GM23248 (cell line): ENCODE data around the gene CABP2. TPM values are rescaled to one million over a fixed set of nuclear protein-coding genes. Genes with fewer than 3 reads are reported as not detected.
A peak's percentile ranks its signal among the peaks of the same experiment; 100 is the strongest.
"Not testable (repeated sequence)": the region's sequence is repeated elsewhere in the genome, so short reads cannot be mapped to it uniquely, and the experiment has no call there.

Source experiments
- DNase-seq: peaks from one replicate; pipeline ENCODE4 v3.0.0-alpha.2; 2015
- H2AFZ ChIP-seq: fragments of 200-600 bp; sonication (generic); 2 replicates; pipeline ENCODE4 v1.6.1; 2016; ENCODE audit warnings: antibody characterized with exemption
- H3F3A ChIP-seq: fragments of 200-600 bp; sonication (generic); 2 replicates; pipeline ENCODE4 v1.6.1; 2016; ENCODE audit warnings: mild to moderate bottlenecking, antibody characterized with exemption, mixed run types; ENCODE audit not compliant: insufficient read depth
- H3K27ac ChIP-seq: fragments of 200-600 bp; sonication (generic); 2 replicates; pipeline ENCODE4 v1.5.1; 2016; ENCODE audit warnings: mild to moderate bottlenecking
- H3K27me3 ChIP-seq: fragments of 200-600 bp; sonication (generic); replicated peaks from 2 replicates; pipeline ENCODE4 v1.6.1; 2016; ENCODE audit warnings: mild to moderate bottlenecking; ENCODE audit not compliant: insufficient read depth
- H3K36me3 ChIP-seq: fragments of 200-600 bp; sonication (generic); 2 replicates; pipeline ENCODE4 v1.6.1; 2016; ENCODE audit warnings: low read depth, mild to moderate bottlenecking
- H3K4me1 ChIP-seq: fragments of 200-600 bp; sonication (generic); 2 replicates; pipeline ENCODE4 v1.6.1; 2016; ENCODE audit warnings: mild to moderate bottlenecking; ENCODE audit not compliant: insufficient read depth
- H3K4me2 ChIP-seq: fragments of 200-600 bp; sonication (generic); one replicate; pipeline ENCODE4 v1.6.1; 2016; ENCODE audit warnings: mild to moderate bottlenecking; ENCODE audit not compliant: unreplicated experiment
- H3K4me3 ChIP-seq: fragments of 200-600 bp; sonication (generic); 2 replicates; pipeline ENCODE4 v1.5.1; 2016; ENCODE audit warnings: mild to moderate bottlenecking
- H3K79me2 ChIP-seq: fragments of 200-600 bp; sonication (generic); 2 replicates; pipeline ENCODE4 v1.6.1; 2016; ENCODE audit warnings: mild to moderate bottlenecking; ENCODE audit not compliant: insufficient read depth
- H3K9ac ChIP-seq: fragments of 200-600 bp; sonication (generic); 2 replicates; pipeline ENCODE4 v1.6.1; 2016; ENCODE audit warnings: mild to moderate bottlenecking
- H3K9me2 ChIP-seq: fragments of 200-600 bp; sonication (generic); 2 replicates; pipeline ENCODE4 v1.6.1; 2016; ENCODE audit warnings: mixed run types, mild to moderate bottlenecking, moderate library complexity; ENCODE audit not compliant: insufficient read depth
- H3K9me3 ChIP-seq: fragments of 200-600 bp; sonication (generic); one replicate; pipeline ENCODE4 v1.6.1; 2017; ENCODE audit warnings: low read depth
- H4K20me1 ChIP-seq: fragments of 200-600 bp; sonication (generic); 2 replicates; pipeline ENCODE4 v1.6.0; 2016; ENCODE audit not compliant: insufficient read depth
- EZH2 ChIP-seq: fragments of 200-600 bp; sonication (generic); IDR thresholded peaks from 2 replicates; pipeline ENCODE4 v1.6.1; 2018; ENCODE audit warnings: antibody characterized with exemption, mild to moderate bottlenecking; ENCODE audit not compliant: insufficient read depth, poor library complexity, severe bottlenecking
- EZH2phosphoT487 ChIP-seq: fragments of 200-600 bp; sonication (generic); IDR thresholded peaks from 2 replicates; pipeline ENCODE4 v1.6.1; 2018; ENCODE audit warnings: antibody characterized with exemption, moderate library complexity, mild to moderate bottlenecking, low read depth; ENCODE audit not compliant: insufficient read depth
- WGBS, 2 experiments: methylation state at CpG; one replicate each; pipeline ENCODE4 v1.1.6; 2015 to 2017; ENCODE audit warnings: low lambda C conversion rate in 2 of 2, low coverage in 1 of 2; ENCODE audit errors: missing lambda C conversion rate in 2 of 2; 5-methylcytosine and 5-hydroxymethylcytosine counted together
- in situ Hi-C: fragments of 300-500 bp; cut with MboI; formaldehyde crosslinking; loops from 2 replicates; pipeline ENCODE4 v1.15.0; 2020
- polyA plus RNA-seq: library from polyadenylated mRNA; unstranded; fragments of >200 nt; fragmentation: Nextera tagmentation; extraction: Ambion mirVana; gene quantifications from 2 replicates; pipeline ENCODE4 v1.2.1, GENCODE V29; 2016
- total RNA-seq: library from RNA; depleted of rRNA; stranded (reverse); fragments of >200 nt; shearing (Covaris generic); gene quantifications from 2 replicates; pipeline ENCODE4 v1.2.3, GENCODE V29; 2014

CABP2 gene
- total and polyA plus RNA-seq, 2 experiments from 2014 or later, result not detected

DNA sequence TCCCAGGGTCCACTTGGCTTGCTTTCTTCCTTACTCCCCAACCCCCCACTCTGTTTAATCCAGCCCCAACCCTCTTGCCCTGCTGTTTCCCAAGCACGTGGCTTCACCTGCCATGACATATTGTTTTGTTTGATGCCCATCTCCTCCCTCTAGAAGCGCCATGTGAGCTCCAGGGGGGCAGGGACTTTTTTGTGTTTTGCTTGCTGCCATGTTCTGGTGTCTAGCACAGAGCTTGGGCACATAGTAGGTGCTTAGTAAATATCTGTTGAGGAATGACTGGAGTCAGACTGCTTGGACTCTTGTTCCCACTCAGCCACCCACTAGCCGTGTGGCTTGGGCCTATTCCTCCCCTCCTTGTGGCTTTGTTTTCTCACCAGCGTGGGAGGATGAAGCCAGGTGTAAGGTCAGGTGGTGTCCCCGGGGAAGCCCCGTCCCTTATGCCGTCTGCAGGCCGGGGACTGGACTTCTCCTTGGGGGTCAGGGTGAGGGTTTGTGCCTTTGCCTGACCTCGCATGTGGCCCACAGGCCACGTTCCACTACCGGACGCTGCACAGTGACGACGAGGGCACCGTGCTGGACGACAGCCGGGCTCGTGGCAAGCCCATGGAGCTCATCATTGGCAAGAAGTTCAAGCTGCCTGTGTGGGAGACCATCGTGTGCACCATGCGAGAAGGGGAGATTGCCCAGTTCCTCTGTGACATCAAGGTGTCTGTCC is 36.6 kb downstream of the CABP2 start:
- no peaks in the 10 kb centered on the region for H4K20me1 ChIP-seq
- H2AFZ ChIP-seq, result no peak overlapping the region
- H3K9me2 ChIP-seq, result no peaks in the 10 kb centered on the region
- DNase-seq, result no peak
- no peak overlapping the region for H3K4me3 ChIP-seq
- no peak overlapping the region for H3K4me2 ChIP-seq
- in situ Hi-C loops, result no loop called here
- no peak overlapping the region for H3K27ac ChIP-seq
- no peaks in the 10 kb centered on the region for H3F3A ChIP-seq
- no peaks in the 10 kb centered on the region for H3K27me3 ChIP-seq
- peaks cover 24% of the 10 kb centered on the region for H3K79me2 ChIP-seq
- H3K36me3 ChIP-seq, result no peaks in the 10 kb centered on the region
- H3K9ac ChIP-seq, result no peak overlapping the region
- TF ChIP-seq EZH2 (no peak), EZH2phosphoT487 (no peak)
- peaks cover 7% of the 10 kb centered on the region; the same call in 1 of the 2 replicates for H3K4me1 ChIP-seq
- WGBS, 2 experiments, result 87 to 91% methylated on average over 19 to 20 of the region's 20 CpGs
- no peaks in the 10 kb centered on the region for H3K9me3 ChIP-seq

GRCh38 chr11:67485873-67486361 is 37.3 kb downstream of the CABP2 start:
- H3K4me2 ChIP-seq, in situ Hi-C loops, H3K27me3 ChIP-seq, H4K20me1 ChIP-seq, H3K9ac ChIP-seq, H3K4me3 ChIP-seq, DNase-seq, H2AFZ ChIP-seq, H3K4me1 ChIP-seq, H3F3A ChIP-seq, H3K9me2 ChIP-seq, H3K36me3 ChIP-seq, H3K27ac ChIP-seq, H3K9me3 ChIP-seq: not testable (repeated sequence)
- peaks cover 24% of the 10 kb centered on the region for H3K79me2 ChIP-seq
- 86 to 89% methylated on average over 7 of the region's 7 CpGs for WGBS, 2 experiments

- in situ Hi-C loops, result no loop called here
- Histone ChIP-seq H3K4me1 (peaks cover 7% of the 10 kb centered on the region; the same call in 1 of the 2 replicates), H3K9ac (no peak overlapping the region), H3F3A (no peaks in the 10 kb centered on the region), H3K79me2 (peaks cover 24% of the 10 kb centered on the region), H2AFZ (no peak overlapping the region), H3K36me3 (no peaks in the 10 kb centered on the region), H3K27ac (no peak overlapping the region), H3K4me3 (no peak overlapping the region), H3K4me2 (no peak overlapping the region), H3K27me3 (no peaks in the 10 kb centered on the region), H4K20me1 (no peaks in the 10 kb centered on the region), H3K9me3 (no peaks in the 10 kb centered on the region), H3K9me2 (no peaks in the 10 kb centered on the region)
- 79 to 82% methylated on average over 7 to 11 of the region's 11 CpGs for WGBS, 2 experiments
- DNase-seq, result no peak
- no peak for TF ChIP-seq EZH2phosphoT487
- TF ChIP-seq EZH2, result no peak
Measured at GRCh38 chr11:67484847-67485311, 38.4 kb downstream of the CABP2 start.

GRCh38 chr11:67483831-67484665 is 39.2 kb downstream of the CABP2 start:
- H3K4me3 ChIP-seq, result peak overlapping the region; percentile 85
- no peak for DNase-seq
- TF ChIP-seq EZH2 (no peak), EZH2phosphoT487 (no peak)
- peak overlapping the region; percentile 95 for H3K4me2 ChIP-seq
- WGBS, 2 experiments, result 89% methylated on average over 16 of the region's 16 CpGs
- H3K4me1 ChIP-seq, result peaks cover 7% of the 10 kb centered on the region; the same call in 1 of the 2 replicates
- H4K20me1 ChIP-seq, result no peaks in the 10 kb centered on the region
- no peak overlapping the region for H2AFZ ChIP-seq
- no peak overlapping the region for H3K27ac ChIP-seq
- no peaks in the 10 kb centered on the region for H3K9me2 ChIP-seq
- no peaks in the 10 kb centered on the region for H3K27me3 ChIP-seq
- no peaks in the 10 kb centered on the region for H3F3A ChIP-seq
- H3K9me3 ChIP-seq, result no peaks in the 10 kb centered on the region
- H3K9ac ChIP-seq, result no peak overlapping the region
- peaks cover 24% of the 10 kb centered on the region for H3K79me2 ChIP-seq
- no peaks in the 10 kb centered on the region for H3K36me3 ChIP-seq
- in situ Hi-C loops, result no loop called here
